Measurements from ENCODE around the gene TMTC1.

- TF ChIP-seq, protein P1, sequence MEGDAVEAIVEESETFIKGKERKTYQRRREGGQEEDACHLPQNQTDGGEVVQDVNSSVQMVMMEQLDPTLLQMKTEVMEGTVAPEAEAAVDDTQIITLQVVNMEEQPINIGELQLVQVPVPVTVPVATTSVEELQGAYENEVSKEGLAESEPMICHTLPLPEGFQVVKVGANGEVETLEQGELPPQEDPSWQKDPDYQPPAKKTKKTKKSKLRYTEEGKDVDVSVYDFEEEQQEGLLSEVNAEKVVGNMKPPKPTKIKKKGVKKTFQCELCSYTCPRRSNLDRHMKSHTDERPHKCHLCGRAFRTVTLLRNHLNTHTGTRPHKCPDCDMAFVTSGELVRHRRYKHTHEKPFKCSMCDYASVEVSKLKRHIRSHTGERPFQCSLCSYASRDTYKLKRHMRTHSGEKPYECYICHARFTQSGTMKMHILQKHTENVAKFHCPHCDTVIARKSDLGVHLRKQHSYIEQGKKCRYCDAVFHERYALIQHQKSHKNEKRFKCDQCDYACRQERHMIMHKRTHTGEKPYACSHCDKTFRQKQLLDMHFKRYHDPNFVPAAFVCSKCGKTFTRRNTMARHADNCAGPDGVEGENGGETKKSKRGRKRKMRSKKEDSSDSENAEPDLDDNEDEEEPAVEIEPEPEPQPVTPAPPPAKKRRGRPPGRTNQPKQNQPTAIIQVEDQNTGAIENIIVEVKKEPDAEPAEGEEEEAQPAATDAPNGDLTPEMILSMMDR (IDR thresholded peaks at IDR 0.05) = no peak
- TF ChIP-seq POLR2A (IDR thresholded peaks at IDR 0.05) = no peak
Observed at GRCh38 chr12:29486972-29487371, 296.8 kb downstream of the TMTC1 start.
